ENCODE measurements around the gene CUEDC2. TPM values are rescaled to one million over a fixed set of nuclear protein-coding genes. Genes with fewer than 3 reads are reported as not detected.
A peak's percentile ranks its signal among the peaks of the same experiment; 100 is the strongest.

The CUEDC2 gene
- total RNA-seq, 1 donor from 2014 or later, result 86.1 TPM

DNA sequence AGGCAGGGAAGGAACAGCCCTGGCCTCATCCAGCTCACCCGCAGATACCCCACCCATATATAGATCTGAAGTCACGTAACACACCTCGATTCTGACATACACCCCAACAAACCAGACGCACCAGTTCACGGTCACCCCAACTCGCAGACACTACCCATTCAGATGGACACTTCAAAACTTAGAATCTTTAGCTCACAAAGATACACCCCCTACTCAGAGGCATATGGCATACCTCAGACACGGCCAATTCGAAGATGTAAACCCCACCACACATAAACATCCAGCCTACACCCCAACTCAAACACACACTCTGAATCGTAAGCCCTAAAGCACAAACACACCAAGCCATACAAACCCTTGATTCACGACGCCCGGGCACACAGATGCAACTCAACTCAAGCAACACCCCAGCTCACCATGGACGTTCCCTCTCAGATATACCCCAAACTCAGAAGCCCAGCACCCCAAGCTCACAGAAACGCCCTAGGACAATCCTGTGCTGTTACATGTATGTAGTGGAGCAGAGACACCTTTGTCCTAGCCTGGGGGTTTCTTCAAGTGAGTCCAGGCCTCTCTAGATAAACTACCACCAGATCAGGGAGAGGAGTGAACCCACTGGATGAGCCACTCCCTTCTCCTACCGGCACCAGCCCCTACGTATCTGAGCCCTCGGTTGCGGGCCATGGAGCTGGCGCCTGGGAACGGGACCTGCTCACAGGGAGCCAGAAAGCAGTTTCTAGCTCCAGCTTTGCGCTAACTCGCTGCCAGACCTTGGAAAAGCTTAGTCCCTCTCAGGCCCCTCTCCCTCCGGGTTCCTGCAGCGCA, 22.6 kb downstream of the CUEDC2 start:
- no peak for DNase-seq (ENCODE audit: extremely low spot score, unreplicated experiment)
- TF ChIP-seq, protein P1, sequence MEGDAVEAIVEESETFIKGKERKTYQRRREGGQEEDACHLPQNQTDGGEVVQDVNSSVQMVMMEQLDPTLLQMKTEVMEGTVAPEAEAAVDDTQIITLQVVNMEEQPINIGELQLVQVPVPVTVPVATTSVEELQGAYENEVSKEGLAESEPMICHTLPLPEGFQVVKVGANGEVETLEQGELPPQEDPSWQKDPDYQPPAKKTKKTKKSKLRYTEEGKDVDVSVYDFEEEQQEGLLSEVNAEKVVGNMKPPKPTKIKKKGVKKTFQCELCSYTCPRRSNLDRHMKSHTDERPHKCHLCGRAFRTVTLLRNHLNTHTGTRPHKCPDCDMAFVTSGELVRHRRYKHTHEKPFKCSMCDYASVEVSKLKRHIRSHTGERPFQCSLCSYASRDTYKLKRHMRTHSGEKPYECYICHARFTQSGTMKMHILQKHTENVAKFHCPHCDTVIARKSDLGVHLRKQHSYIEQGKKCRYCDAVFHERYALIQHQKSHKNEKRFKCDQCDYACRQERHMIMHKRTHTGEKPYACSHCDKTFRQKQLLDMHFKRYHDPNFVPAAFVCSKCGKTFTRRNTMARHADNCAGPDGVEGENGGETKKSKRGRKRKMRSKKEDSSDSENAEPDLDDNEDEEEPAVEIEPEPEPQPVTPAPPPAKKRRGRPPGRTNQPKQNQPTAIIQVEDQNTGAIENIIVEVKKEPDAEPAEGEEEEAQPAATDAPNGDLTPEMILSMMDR (conservative IDR thresholded peaks at IDR 0.05), result no peak
- Mint-ChIP-seq H3K27ac (peak overlapping the region; percentile 20), H3K36me3 (peaks cover 4% of the 10 kb centered on the region), H3K27me3 (peaks cover 77% of the 10 kb centered on the region), H3K9me3 (no peaks in the 10 kb centered on the region), H3K4me1 (ENCODE audit: unreplicated experiment) (peaks cover 18% of the 10 kb centered on the region), H3K4me3 (peak overlapping the region; percentile 82)

DNA sequence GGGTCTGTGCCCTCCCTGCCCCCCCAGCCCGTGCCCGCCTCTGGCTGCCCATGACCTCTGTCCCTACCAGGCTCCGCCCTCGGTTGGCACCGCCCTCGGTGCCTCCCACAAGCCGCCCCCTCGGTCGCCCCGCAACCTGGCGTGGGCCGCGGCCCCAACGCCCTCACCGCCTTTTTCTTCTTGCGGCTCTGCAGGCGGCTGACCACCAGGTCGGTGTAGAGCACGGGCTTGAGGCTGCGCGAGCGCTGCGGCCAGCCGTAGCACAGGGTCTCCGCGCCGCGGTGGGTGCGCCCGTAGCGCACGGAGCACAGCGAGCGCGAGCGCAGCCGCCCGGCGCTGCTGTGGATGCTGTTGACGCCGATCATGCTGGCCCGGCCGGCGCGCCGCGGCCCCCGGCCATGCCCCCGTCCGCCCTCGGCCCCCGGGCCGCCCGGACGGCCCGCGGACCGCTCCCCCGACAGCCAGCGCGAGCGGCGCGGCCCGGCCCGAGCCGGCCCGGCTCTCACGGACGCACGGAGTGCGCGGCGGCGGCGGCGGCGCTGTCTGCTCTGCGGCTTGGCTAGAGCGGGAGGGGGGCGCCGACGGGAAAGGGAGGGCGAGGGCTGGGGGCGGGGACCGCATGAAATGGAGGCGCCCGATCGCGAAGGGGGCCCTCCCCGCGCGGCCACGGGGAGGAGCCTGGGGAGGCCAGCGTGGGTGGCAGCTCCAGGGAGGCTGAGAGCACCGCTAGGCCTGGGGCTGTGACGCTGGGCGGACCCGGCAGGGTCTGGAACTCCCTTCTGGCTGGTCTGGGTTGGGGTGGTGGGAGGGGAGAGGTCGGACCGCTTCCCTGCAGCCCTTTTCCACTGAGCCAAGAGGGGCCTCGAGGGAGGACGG, 23.4 kb downstream of the CUEDC2 start:
- H3K9me3 Mint-ChIP-seq, result no peaks in the 10 kb centered on the region
- H3K27ac Mint-ChIP-seq, result peak overlapping the region; percentile 20

DNA sequence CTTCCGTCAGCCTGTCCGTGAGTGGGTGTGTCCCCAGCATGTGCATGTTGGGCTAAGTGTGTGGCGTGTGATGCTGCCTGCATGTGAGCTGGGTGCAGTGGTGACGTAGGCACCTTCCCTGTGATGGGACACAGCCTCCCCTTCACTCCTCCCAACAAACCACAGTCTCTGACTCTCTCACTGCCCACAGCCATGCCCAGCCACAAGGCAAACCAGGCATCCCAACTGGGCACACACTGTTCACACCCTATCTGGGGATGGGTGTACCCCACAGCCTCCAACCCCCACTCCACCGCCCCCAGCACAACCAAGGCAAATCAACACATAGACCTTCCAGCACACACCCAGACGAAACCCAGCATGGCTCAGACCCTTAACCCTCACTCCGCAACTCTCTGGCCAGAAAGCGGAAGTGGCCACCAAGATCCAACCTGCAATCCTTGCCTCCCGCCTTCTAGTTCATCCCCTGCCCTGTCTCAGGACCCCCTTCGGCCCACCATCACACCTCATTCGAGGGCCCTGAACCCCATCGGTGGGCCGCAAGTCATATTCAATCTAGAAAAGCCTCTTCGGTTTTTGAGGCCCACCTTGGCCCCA, 24.1 kb downstream of the CUEDC2 start:
- H3K4me3 Mint-ChIP-seq, result peak overlapping the region; percentile 70
- TF ChIP-seq, protein P1 (conservative IDR thresholded peaks at IDR 0.05), result no peak
- H3K27me3 Mint-ChIP-seq, result peaks cover 66% of the 10 kb centered on the region
- peak overlapping the region; percentile 19 for H3K27ac Mint-ChIP-seq
- H3K9me3 Mint-ChIP-seq, result no peaks in the 10 kb centered on the region
- no peak for DNase-seq (ENCODE audit: extremely low spot score, unreplicated experiment)
- peaks cover 4% of the 10 kb centered on the region for H3K36me3 Mint-ChIP-seq
- peaks cover 17% of the 10 kb centered on the region for H3K4me1 Mint-ChIP-seq (ENCODE audit: unreplicated experiment)

More for the DNA sequence above, 23.4 kb downstream of the CUEDC2 start:
- DNase-seq (ENCODE audit: extremely low spot score, unreplicated experiment), result peak; percentile 70
- peaks cover 18% of the 10 kb centered on the region for H3K4me1 Mint-ChIP-seq (ENCODE audit: unreplicated experiment)
- TF ChIP-seq, protein P1 (conservative IDR thresholded peaks at IDR 0.05), result no peak
- H3K27me3 Mint-ChIP-seq, result peaks cover 69% of the 10 kb centered on the region
- peak overlapping the region; percentile 82 for H3K4me3 Mint-ChIP-seq
- peaks cover 4% of the 10 kb centered on the region for H3K36me3 Mint-ChIP-seq

DNA sequence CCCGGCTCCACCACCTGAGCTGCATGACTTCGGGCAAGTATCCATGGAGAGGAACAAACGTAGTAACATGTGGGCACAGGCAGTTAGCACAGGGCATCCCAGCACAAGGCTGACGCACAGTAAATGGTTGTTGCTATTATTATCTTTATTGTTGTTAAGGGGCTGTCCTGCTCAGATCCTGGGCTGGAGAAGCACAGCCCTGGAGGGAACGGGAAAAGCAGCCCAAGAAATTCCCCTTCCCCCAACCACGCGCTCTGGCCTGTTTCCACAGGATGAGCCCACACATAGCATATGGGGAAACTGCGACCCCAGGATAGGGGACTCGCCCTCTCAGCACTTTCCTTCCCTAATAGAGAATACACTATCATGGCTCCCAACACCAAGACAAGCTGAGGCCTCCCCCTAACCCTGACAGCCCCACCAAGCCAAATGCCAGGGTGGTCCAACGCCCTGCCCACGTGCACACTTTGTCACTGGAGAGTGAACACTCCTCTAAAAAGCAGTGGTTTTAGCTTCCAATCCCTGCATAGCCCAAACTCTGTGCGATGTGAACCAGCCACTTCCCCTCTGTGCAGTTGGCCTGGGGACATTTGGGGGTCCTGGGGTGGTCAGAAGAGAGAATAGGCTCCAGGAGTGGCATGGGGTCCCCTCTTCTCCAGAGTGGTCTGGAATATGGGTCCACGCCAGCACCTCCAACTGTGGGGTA, 24.8 kb downstream of the CUEDC2 start:
- Mint-ChIP-seq H3K4me1 (ENCODE audit: unreplicated experiment) (peaks cover 14% of the 10 kb centered on the region), H3K27me3 (peaks cover 59% of the 10 kb centered on the region), H3K9me3 (no peaks in the 10 kb centered on the region), H3K36me3 (peaks cover 4% of the 10 kb centered on the region), H3K27ac (no peak overlapping the region), H3K4me3 (peak overlapping the region; percentile 70)
- TF ChIP-seq, protein P1 (conservative IDR thresholded peaks at IDR 0.05), result no peak
- DNase-seq (ENCODE audit: extremely low spot score, unreplicated experiment), result no peak

DNA sequence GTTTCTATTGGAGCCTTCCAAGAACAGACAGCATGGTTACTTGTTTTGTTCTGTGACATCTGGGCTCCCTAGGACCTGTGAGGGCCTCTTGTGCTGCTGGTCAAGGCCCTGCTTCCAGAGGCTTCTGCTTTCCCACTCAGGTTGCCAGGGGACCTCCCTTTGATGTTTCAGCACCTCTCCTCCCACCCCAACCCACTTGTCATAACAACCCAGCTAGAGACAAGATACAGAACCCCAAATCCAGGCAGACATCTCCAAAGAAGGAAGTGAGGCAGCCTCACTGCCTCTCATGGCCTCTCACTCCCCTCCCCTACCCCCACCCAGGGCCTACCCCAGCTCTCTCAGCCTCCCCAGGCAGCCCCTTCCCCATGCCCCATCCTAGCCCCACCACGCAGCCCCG, 25.6 kb downstream of the CUEDC2 start:
- peak overlapping the region; percentile 59 for H3K4me3 Mint-ChIP-seq
- H3K27me3 Mint-ChIP-seq, result peaks cover 52% of the 10 kb centered on the region
- H3K27ac Mint-ChIP-seq, result no peak overlapping the region
- H3K36me3 Mint-ChIP-seq, result peaks cover 4% of the 10 kb centered on the region
- DNase-seq (ENCODE audit: extremely low spot score, unreplicated experiment), result no peak
- peaks cover 14% of the 10 kb centered on the region for H3K4me1 Mint-ChIP-seq (ENCODE audit: unreplicated experiment)
- TF ChIP-seq, protein P1 (conservative IDR thresholded peaks at IDR 0.05), result no peak
- H3K9me3 Mint-ChIP-seq, result no peaks in the 10 kb centered on the region

All from type B pancreatic cell (in vitro differentiated cells).